Vagina (tissue), 2 donors: ENCODE data around the gene ZNF350. TPM values are rescaled to one million over a fixed set of nuclear protein-coding genes. Genes with fewer than 3 reads are reported as not detected.

ENCODE experiments used
- DNase-seq, 2 donors: peaks; one replicate each; pipeline ENCODE4 v3.0.0-alpha.2; 2017; ENCODE audit errors: extremely low spot score in 2 of 2
- H3K27ac ChIP-seq: fragments of 200-600 bp; sonication (generic); one replicate; pipeline ENCODE4 v1.5.1; 2019
- H3K27me3 ChIP-seq: fragments of 200-600 bp; sonication (generic); one replicate; pipeline ENCODE4 v1.5.1; 2019
- H3K36me3 ChIP-seq, 2 donors: fragments of 200-600 bp; sonication (generic); one replicate each; pipeline ENCODE4 v1.5.1; 2017 to 2019
- H3K4me1 ChIP-seq: fragments of 200-600 bp; sonication (generic); one replicate; pipeline ENCODE4 v1.5.1; 2019
- H3K4me3 ChIP-seq, 2 donors: fragments of 200-600 bp; sonication (generic); 1 replicate in 1 of 2; 2 replicates in 1 of 2; pipeline ENCODE4 v1.5.1; 2016 to 2019
- H3K9me3 ChIP-seq: fragments of 200-600 bp; sonication (generic); one replicate; pipeline ENCODE4 v1.5.1; 2019
- POLR2A ChIP-seq, 2 donors: fragments of 450-650 bp; IDR thresholded peaks; one replicate each; pipeline ENCODE4 v1.6.1; 2017; ENCODE audit warnings: antibody characterized with exemption in 2 of 2, mild to moderate bottlenecking in 2 of 2, moderate library complexity in 2 of 2
- POLR2AphosphoS5 ChIP-seq, 2 donors: sonication (generic); formaldehyde crosslinking; IDR thresholded peaks; one replicate each; pipeline ENCODE4 v1.9.0; 2017; ENCODE audit warnings: antibody characterized with exemption in 2 of 2, mild to moderate bottlenecking in 2 of 2, low read depth in 1 of 2; ENCODE audit not compliant: insufficient read depth in 1 of 2
- intact Hi-C: fragments of 100-400 bp; cut with DNase I; formaldehyde crosslinking; loops from one replicate; pipeline ENCODE4 v1.15.1; 2023
- total RNA-seq: library from RNA; depleted of rRNA; stranded (reverse); fragments of >200 nt; gene quantifications from one replicate; pipeline ENCODE4 v1.2.3, GENCODE V29; 2016
- TF ChIP-seq, protein P1 (sequence below), 3 experiments: fragments of 450-650 bp in 2 of 3; fragments of 200-600 bp in 1 of 3; sonication (generic) in 1 of 3; IDR thresholded peaks; one replicate each; pipeline ENCODE4 v1.5.1; 2017 to 2019; ENCODE audit warnings: antibody characterized with exemption in 3 of 3, mild to moderate bottlenecking in 2 of 3, moderate library complexity in 2 of 3

ZNF350 gene
- total RNA-seq, 1 donor from 2014 or later, result 8.6 TPM

DNA sequence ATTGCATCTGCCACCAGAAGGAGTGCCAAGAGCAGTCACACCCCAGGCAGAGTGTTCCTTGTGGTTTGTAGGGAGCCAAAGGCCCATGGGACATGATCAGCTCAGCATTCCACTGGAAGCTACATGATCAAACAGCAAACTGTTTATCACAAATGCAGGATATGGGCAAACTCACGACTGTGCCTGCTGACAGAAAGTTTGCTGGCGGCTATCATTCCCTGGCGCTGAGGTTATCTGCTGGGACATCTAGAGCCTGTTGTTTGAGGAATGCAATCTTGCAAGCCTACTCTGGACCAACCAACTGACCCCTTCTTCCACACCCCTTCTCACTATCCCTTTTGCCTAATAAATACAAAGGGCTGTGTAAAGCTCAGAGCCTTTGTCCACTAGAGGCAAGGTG lies 67.0 kb downstream of the ZNF350 start:
- H3K27ac ChIP-seq, result no peak overlapping the region
- no peak overlapping the region for H3K4me3 ChIP-seq
- H3K9me3 ChIP-seq, result peaks cover 34% of the 10 kb centered on the region
- H3K27me3 ChIP-seq, result no peaks in the 10 kb centered on the region
- intact Hi-C loops, result no loop called here
- H3K36me3 ChIP-seq, result no peaks in the 10 kb centered on the region
- H3K4me1 ChIP-seq, result no peaks in the 10 kb centered on the region
- no peak for TF ChIP-seq POLR2AphosphoS5 (IDR thresholded peaks at IDR 0.05; ENCODE audit: insufficient read depth in 1 of 2, low read depth in 1 of 2)
- TF ChIP-seq, protein P1, sequence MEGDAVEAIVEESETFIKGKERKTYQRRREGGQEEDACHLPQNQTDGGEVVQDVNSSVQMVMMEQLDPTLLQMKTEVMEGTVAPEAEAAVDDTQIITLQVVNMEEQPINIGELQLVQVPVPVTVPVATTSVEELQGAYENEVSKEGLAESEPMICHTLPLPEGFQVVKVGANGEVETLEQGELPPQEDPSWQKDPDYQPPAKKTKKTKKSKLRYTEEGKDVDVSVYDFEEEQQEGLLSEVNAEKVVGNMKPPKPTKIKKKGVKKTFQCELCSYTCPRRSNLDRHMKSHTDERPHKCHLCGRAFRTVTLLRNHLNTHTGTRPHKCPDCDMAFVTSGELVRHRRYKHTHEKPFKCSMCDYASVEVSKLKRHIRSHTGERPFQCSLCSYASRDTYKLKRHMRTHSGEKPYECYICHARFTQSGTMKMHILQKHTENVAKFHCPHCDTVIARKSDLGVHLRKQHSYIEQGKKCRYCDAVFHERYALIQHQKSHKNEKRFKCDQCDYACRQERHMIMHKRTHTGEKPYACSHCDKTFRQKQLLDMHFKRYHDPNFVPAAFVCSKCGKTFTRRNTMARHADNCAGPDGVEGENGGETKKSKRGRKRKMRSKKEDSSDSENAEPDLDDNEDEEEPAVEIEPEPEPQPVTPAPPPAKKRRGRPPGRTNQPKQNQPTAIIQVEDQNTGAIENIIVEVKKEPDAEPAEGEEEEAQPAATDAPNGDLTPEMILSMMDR (IDR thresholded peaks at IDR 0.05), result no peak
- no peak for DNase-seq

DNA sequence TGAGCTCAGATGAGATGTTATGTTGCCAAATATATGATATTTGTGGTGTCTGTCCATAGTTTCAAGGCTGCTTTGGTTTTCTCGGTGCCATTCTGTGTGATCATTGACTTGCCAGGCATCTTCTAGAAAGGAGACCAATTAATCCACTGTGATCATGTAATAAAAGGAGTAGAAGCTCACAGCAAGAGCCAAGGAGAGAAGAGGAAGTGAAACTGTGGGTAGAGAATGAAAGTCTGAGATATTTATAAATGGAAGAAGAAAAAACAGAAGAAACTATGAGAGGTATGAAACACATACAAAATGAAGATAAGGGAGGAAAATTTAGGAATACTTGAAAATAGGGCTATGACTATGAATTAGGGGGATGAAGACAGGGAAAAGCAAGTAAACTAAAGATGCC lies 70.5 kb downstream of the ZNF350 start:
- TF ChIP-seq POLR2AphosphoS5 (IDR thresholded peaks at IDR 0.05; ENCODE audit: insufficient read depth in 1 of 2, low read depth in 1 of 2) (no peak), POLR2A (IDR thresholded peaks at IDR 0.05) (no peak)
- TF ChIP-seq, protein P1 (IDR thresholded peaks at IDR 0.05), result no peak
- Histone ChIP-seq H3K27me3 (no peaks in the 10 kb centered on the region), H3K4me3 (no peak overlapping the region), H3K27ac (no peak overlapping the region), H3K36me3 (no peaks in the 10 kb centered on the region), H3K4me1 (no peaks in the 10 kb centered on the region), H3K9me3 (peaks cover 15% of the 10 kb centered on the region)
- no peak for DNase-seq
- intact Hi-C loops, result no loop called here

DNA sequence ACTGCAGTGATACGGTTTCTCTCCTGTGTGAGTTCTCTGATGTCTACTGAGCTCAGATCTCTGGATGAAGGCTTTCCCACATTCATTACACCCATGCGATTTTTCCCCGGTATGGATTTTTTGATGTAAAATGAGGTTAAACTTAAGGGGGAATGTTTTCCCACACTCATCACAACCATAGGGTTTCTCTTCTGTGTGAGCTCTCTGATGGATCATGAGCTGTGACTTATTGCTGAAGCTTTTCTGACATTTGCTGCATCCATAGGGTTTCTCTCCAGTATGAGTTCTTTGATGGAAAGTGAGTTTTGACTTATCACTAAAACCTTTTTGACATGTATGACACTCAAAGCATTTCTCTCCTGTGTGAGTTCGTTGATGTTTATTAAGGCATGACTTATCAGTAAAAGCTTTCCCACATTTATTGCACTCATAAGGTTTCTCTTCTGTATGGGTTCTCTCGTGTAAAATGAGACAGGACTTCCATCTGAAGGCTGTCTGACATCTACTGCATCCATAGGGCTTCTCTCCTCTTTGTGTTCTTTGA lies 71.2 kb downstream of the ZNF350 start:
- intact Hi-C loops, result no loop called here
- DNase-seq, result no peak
- H3K36me3 ChIP-seq, result no peaks in the 10 kb centered on the region
- no peaks in the 10 kb centered on the region for H3K4me1 ChIP-seq
- no peak overlapping the region for H3K4me3 ChIP-seq
- TF ChIP-seq POLR2A (IDR thresholded peaks at IDR 0.05), result no peak
- no peak for TF ChIP-seq POLR2AphosphoS5 (IDR thresholded peaks at IDR 0.05; ENCODE audit: insufficient read depth in 1 of 2, low read depth in 1 of 2)
- TF ChIP-seq, protein P1 (IDR thresholded peaks at IDR 0.05), result no peak
- no peaks in the 10 kb centered on the region for H3K27me3 ChIP-seq
- no peak overlapping the region for H3K27ac ChIP-seq
- peaks cover 13% of the 10 kb centered on the region for H3K9me3 ChIP-seq

Other genes starting within 250 kb of the ZNF350 start
- gene FPR1, start 235.0 kb downstream of the ZNF350 start, total RNA-seq, result 12.8 TPM
- gene FPR2, start 225.7 kb downstream of the ZNF350 start, total RNA-seq, result not detected
- gene FPR3, start 191.7 kb downstream of the ZNF350 start, total RNA-seq, result 4.2 TPM
- gene ZNF577, start 98.9 kb downstream of the ZNF350 start, total RNA-seq, result 14.2 TPM
- gene ZNF649, start 81.8 kb downstream of the ZNF350 start, total RNA-seq, result 13.5 TPM
- 4.2 TPM for gene ZNF613, start 59.4 kb downstream of the ZNF350 start, total RNA-seq
- 6.4 TPM for gene ZNF615, start 21.4 kb upstream of the ZNF350 start, total RNA-seq
- gene ZNF614, start 41.5 kb upstream of the ZNF350 start, total RNA-seq, result 5.9 TPM
- 14.0 TPM for gene ZNF432, start 62.0 kb upstream of the ZNF350 start, total RNA-seq
- 24.1 TPM for gene ZNF841, start 108.9 kb upstream of the ZNF350 start, total RNA-seq
- gene ZNF616, start 153.1 kb upstream of the ZNF350 start, total RNA-seq, result 2.7 TPM
- gene ZNF836, start 184.8 kb upstream of the ZNF350 start, total RNA-seq, result 3.9 TPM
- gene PPP2R1A, start 203.2 kb upstream of the ZNF350 start, total RNA-seq, result 163 TPM